GM19099 (cell line): ENCODE data around the gene VPS26C.

Experiments used
- POLR2A ChIP-seq: IDR thresholded peaks from 3 replicates; pipeline ENCODE4 v1.6.1; 2011; ENCODE audit warnings: low read depth; ENCODE audit not compliant: insufficient read length; ENCODE audit errors: extremely low read depth

VPS26C gene

DNA sequence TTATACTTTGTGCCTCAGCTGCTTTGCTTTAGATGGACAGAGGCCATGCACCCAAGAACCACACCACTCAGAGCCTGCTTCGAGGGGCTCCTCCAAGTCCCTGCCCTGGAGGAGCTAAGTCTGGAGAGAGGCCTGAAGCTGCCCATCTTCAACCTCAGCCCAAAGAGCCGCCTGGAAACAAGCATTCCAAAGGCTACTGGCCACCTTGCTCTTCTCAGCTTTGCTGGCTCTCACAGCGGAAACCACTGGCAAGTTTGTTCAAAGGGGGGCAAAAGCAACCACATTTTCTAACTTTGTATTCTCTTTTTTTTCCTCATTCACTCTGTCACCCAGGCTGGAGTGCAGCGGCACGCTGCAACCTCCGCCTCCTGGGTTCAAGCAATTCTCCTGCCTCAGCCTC lies 23.2 kb downstream of the VPS26C start:
- TF ChIP-seq POLR2A = no peak

DNA sequence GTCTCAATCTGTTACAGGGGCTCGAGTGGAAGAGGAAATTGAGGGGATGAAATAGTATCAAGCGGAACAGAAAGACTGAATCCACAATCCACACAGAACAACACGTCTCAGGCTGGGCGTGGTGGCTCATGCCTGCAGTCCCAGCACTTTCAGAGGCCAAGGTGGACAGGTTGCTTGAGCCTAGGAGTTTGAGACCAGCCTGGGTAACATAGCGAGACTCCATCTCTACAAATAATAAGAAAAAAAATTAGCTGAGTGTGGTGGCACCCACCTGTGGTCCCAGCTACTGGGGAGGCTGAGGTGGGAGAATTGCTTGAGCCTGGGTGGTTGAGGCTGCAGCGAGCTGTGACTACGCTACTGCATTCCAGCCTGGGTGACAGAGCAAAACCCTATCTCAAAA lies 25.7 kb downstream of the VPS26C start:
- no peak for TF ChIP-seq POLR2A

DNA sequence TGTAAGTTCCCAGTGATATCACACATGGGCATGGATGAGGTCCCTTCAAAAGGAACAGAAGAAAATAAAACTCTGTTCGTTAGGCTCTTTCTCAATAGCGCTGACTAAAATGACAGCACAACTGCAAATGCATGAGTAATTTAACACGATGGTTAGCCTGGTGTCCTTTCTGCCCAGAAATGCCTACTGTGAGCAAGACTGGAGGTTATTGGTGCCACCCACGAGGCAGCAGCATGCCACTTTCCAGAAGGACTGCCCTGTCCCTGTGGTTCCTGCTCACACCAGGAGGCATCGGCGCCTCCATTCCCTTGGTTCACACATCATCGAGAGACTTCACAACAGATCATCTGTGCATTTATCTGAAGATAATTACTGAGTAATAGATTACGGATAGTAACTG lies 26.2 kb downstream of the VPS26C start:
- no peak for TF ChIP-seq POLR2A

DNA sequence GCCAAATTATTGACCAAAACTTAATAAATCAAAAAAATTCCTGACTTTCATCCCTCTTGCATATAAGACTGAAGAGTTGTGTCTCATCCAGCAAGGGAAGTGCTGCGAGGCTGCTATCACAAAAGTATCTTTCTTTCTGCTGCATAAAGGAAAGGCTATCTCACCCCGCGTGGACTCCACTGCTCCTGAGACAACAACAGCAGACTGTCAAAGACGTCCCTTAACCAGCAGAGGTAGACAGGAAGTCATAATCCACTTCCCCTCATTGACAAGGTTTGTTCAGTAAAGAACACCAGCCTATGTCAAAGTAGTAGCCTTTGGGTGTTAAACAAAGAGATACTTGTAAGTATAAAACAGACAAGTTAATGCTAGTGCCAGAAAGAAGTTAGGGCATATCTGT lies 29.4 kb downstream of the VPS26C start:
- TF ChIP-seq POLR2A = no peak

DNA sequence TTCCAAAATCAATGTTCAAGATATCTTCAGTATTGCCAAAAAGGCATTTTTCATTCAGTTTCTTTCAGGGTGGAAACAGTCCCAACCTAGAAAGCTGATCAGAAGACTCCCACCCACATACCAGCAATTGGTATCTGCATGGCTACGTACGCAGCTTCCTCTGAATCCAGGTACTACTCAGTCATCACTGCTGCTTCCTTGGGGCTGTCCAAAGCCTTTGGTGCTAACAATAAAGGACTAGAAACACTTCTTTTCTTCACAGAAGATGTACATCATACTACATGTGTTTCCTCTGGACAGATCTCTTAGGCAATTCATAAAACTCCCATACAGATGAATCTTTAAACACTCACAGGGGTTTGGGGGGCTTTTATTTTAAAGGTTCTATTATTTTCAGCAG lies 29.8 kb downstream of the VPS26C start:
- TF ChIP-seq POLR2A = no peak

DNA sequence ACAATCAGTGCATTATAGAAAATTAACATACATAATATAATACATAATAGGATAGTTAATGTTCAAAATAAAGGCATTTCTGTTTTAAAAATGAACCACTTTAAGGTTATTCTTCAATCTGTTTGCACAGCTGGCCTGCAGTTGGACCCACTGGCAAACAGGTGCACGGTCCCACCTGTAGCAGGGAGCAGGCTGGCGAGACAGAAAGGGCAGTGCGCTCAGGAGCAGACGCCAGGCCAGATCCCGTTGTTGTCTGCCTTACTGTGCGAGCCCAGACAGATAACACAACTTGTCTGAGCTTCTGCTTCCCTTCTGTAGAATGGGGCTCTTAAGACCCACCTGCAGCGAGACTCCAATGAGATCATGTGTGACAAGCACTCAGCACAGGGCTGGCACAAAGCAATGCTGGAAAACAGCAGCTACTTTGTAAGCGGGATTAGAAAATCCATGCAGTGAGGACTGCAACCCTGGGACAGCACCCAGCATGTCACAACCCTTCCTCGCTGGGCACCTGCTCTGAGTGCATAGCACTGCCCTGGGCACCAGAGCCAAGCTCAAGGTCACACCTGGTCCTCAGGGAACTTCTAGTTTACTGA lies 33.5 kb downstream of the VPS26C start:
- no peak for TF ChIP-seq POLR2A

DNA sequence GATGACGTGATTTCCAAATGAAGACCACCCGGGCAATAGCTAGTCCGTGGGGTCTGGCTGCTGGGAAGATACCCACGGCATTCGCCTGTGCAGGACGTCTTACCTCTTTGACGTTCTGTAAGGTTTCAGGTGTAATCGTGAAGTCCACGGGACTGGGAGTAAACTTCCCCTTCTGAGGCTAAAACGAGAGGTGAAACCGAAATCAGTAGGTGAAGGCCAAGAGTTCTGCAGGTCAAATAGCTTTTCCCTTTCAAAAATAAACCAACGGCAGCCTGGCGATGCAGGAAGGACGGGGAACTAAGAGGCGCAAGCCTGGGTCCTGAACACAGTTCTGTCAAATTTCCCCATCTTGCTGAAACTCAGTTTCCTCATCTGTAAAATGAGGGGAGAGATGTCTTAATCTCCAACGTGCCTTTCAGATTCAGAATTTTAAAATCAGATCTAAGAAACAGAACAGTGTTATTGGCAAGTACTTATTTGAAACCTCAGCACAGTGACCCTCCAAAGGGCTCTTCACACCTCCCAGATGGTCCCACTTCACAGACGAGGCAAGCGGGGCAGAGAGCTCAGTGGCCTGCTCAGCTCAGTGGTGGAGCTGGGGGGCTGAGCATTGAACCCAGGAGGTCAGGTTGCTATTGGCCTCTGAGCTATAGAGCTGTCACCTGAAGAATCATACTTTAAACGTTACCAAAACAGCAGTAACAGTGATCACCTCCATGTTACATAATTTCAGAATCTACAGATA lies 34.7 kb downstream of the VPS26C start:
- no peak for TF ChIP-seq POLR2A

DNA sequence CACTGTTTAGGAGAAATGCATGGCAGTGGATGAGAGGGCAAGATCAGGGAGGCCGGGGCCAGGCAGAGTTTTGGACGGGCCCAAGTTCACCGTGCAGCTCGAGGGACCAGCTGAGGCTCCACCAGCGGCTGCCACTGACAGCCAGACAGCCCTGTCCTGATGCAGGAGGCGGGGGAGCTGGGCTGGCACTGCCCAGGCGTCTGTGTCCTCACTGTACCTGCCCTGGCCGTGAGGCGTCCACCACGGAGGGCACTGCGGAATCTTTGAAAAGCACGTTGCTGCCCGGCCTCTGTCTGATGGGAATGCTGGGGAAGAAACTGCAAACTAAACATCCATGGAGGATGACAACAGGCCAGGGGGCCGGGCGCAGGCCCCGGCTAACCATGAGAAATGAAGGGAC lies 35.5 kb downstream of the VPS26C start:
- TF ChIP-seq POLR2A = no peak

DNA sequence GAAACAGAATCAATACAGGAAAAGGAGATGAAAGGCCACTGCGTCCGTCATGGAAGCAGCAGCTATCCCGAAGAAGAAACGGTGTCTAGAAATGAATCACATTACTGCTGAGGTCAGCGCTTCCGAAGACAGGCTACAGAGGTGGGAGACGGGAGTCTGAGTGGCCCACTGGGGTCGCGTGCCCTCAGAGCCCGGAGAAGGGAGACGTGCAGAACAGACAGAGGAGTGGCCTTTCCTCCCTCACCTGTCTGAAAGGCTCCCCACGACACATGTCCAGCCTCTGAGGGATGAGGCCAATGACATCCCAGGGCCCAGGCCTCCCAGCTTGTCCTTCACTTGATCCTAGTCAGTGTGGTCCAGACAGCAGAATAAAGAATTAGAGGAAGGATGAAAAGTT lies 35.9 kb downstream of the VPS26C start:
- no peak for TF ChIP-seq POLR2A

DNA sequence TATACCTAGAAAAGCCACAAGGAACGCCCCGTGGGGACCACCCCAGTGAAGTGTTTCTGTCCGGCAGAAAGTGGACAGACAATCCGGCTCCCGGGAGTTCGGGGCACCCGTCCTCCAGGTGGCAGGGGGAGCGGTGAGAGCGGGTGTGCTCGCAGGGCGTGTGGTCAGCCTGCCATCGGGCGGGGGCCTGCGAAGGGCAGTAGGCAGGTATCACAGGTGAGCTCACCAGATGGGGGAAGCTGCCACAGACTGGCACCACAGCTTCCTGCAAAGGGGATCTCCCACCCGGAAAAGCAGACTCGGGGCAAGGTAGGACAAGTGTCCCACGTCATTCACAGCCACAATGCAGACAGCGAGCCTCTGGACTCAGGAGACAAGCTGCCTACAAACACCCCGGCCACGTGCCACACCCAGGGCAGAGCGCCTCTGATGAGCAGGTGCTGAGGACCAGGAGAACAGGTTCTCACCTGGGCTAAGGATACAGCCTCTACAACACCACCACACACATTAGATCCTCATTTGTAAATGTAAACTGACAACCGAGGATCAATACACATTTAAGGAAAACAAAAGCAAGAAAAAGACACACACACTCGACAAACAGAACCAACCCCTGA lies 36.4 kb downstream of the VPS26C start:
- no peak for TF ChIP-seq POLR2A

DNA sequence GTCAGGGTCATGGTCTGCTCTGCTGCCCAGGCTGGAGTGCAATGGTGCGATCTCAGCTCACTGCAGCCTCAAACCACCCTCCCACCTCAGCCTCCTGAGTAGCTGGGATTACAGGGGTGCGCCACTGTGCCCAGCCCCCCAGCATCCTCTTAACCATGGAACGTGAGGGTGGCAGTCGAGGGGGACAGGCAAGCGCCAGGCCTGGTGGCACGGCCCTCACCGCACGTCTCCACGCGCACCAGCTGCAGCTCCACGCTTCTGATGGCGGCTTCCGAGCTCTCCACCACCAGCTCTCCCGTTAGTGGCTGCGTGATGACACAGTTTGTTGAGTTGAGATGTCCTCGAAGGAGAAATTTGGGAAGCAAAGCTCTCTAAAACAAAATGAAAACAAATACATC lies 39.1 kb downstream of the VPS26C start:
- TF ChIP-seq POLR2A = no peak

DNA sequence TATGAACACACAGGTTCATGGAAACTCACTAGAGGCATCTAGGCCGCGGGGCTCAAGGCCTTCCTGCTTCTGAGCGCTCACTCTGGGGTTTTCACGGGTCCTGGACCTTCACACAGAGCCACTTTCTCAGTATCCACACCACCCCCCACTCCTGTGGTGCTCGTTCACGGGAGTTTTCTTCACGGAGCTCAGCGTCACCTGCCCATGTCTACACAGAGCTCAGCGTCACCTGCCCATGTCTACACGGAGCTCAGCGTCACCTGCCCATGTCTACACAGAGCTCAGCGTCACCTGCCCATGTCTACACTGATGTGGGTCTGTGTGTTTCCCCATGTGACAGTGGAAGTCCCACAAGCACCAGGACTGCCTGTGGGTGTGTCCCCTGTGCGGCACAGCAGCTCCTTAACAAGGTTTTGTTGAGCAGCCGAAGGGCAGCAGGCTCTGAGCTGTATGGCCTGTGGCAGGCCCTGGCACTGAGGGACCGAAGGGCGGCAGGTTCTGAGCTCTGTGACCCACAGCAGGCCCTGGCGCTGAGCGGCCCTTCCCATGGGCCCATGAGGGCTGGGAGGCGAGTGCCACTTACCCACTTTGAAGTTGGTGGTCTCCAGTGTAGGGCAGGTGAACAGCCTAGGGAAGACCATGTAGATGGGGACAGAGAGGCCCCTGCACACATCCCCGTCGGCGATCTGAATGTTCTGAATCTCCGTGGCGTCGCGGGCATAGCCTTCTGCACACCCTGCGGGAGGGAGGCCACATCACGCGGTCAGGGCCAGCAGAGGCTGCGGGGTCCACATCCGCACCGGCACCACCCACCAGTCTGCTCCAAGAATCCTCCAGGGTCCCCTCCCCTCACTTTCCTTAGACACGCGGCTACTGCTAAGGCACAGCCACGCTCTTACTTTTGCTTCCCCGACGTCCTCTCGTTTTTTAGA lies 39.8 kb downstream of the VPS26C start:
- no peak for TF ChIP-seq POLR2A

DNA sequence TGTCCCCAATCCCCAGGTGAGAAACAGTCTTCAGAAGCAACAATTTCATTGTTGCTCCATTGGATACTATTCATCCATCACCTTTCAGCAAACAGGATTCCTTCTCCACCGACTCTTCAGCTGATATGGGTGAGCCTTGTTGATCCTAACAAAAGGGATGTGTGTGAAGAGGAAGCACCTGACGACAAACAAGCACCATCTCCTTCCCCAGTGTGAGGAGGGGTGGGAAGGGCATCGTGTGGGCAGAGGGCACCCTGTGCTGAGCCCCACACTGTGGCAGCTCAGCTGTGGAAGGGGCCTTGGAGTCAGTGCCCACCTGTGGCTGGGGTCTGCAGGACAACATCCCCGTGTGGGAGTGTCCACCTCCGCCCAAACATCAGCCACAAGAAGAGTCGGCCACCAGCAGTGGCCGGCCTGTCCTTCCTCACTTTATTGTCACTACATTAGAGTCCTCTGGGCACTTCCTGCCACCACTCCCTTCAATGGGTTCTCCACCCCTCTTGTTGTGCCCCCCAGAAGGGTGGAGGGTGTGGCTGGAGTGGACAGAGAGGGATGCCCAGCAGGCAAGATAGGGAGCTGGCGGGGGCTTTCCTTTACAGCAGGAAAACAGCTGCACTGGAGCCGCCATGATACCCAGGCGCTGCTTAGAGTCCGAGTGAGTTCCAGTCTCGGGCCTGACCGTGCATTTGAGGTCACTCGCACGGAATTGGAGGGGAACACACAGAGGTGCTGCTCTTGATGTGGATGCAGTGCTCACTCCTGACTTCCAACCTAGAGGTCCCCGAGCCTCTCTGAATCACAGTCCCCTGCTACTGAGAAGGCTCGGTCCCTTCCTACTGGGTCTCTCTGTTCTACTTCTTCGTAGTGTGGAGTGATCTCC lies 40.9 kb downstream of the VPS26C start:
- TF ChIP-seq POLR2A = no peak
